Osteocyte (in vitro differentiated cells): Measurements from ENCODE around the gene GAB2. TPM values are rescaled to one million over a fixed set of nuclear protein-coding genes. Genes with fewer than 3 reads are reported as not detected.

Experiments used
- DNase-seq: peaks from one replicate; pipeline ENCODE4 v3.0.0; 2021; ENCODE audit warnings: mixed read lengths; ENCODE audit not compliant: unreplicated experiment; ENCODE audit errors: extremely low spot score
- H3K27ac Mint-ChIP-seq: one replicate; pipeline ENCODE4 v1.8.0; 2021; ENCODE audit warnings: mild to moderate bottlenecking, mixed read lengths; ENCODE audit not compliant: unreplicated experiment
- H3K27me3 Mint-ChIP-seq: one replicate; pipeline ENCODE4 v1.8.0; 2021; ENCODE audit warnings: mixed read lengths; ENCODE audit not compliant: unreplicated experiment
- H3K36me3 Mint-ChIP-seq: one replicate; pipeline ENCODE4 v1.8.0; 2021; ENCODE audit warnings: mixed read lengths; ENCODE audit not compliant: unreplicated experiment
- H3K4me1 Mint-ChIP-seq: one replicate; pipeline ENCODE4 v1.8.0; 2021; ENCODE audit warnings: mixed read lengths; ENCODE audit not compliant: unreplicated experiment
- H3K4me3 Mint-ChIP-seq: one replicate; pipeline ENCODE4 v1.8.0; 2021; ENCODE audit warnings: mild to moderate bottlenecking, moderate library complexity, mixed read lengths; ENCODE audit not compliant: unreplicated experiment
- H3K9me3 Mint-ChIP-seq: one replicate; pipeline ENCODE4 v1.8.0; 2021; ENCODE audit warnings: mixed read lengths; ENCODE audit not compliant: unreplicated experiment
- total RNA-seq: library from RNA; stranded (reverse); gene quantifications from 2 replicates; pipeline ENCODE4 v1.2.1, GENCODE V29; 2021
- TF ChIP-seq, protein P1 (sequence below): fragments of 200-600 bp; sonication (generic); IDR thresholded peaks from 2 replicates; pipeline ENCODE4 v1.5.0; 2021; ENCODE audit warnings: antibody characterized with exemption, mild to moderate bottlenecking, moderate library complexity

GAB2 gene
- total RNA-seq, 1 donor from 2014 or later: 11.4 TPM

DNA sequence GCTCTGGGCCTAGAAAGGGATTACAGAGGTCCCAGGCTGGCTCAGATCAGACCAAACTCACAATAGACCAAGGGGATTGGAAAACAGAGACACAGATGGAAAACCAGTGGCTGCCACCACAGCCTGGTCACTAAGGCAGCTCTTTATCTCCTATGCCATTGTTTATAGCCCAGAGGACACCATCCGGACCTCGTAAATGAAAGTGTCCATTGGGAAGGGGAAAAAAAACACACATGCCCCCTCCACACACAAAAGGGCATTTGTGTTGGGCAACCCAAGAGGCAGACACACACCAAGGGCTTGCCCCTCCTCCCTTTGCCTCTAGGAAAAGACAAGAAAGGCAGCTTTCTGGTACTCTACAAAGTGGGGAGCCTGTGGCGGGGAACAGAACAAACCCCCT, 85.9 kb downstream of the GAB2 start:
- no peak overlapping the region for H3K4me3 Mint-ChIP-seq
- TF ChIP-seq, protein P1, sequence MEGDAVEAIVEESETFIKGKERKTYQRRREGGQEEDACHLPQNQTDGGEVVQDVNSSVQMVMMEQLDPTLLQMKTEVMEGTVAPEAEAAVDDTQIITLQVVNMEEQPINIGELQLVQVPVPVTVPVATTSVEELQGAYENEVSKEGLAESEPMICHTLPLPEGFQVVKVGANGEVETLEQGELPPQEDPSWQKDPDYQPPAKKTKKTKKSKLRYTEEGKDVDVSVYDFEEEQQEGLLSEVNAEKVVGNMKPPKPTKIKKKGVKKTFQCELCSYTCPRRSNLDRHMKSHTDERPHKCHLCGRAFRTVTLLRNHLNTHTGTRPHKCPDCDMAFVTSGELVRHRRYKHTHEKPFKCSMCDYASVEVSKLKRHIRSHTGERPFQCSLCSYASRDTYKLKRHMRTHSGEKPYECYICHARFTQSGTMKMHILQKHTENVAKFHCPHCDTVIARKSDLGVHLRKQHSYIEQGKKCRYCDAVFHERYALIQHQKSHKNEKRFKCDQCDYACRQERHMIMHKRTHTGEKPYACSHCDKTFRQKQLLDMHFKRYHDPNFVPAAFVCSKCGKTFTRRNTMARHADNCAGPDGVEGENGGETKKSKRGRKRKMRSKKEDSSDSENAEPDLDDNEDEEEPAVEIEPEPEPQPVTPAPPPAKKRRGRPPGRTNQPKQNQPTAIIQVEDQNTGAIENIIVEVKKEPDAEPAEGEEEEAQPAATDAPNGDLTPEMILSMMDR: no peak
- peaks cover 7% of the 10 kb centered on the region for H3K36me3 Mint-ChIP-seq
- H3K9me3 Mint-ChIP-seq: peaks cover 6% of the 10 kb centered on the region
- H3K27ac Mint-ChIP-seq: no peak overlapping the region
- H3K4me1 Mint-ChIP-seq: peaks cover 3% of the 10 kb centered on the region
- DNase-seq: no peak
- no peaks in the 10 kb centered on the region for H3K27me3 Mint-ChIP-seq

- no peak overlapping the region for H3K4me3 Mint-ChIP-seq
- no peaks in the 10 kb centered on the region for H3K27me3 Mint-ChIP-seq
- H3K27ac Mint-ChIP-seq: no peak overlapping the region
- TF ChIP-seq, protein P1: no peak
- H3K4me1 Mint-ChIP-seq: peaks cover 3% of the 10 kb centered on the region
- peaks cover under 1% of the 10 kb centered on the region for H3K9me3 Mint-ChIP-seq
- no peak for DNase-seq
- peaks cover 2% of the 10 kb centered on the region for H3K36me3 Mint-ChIP-seq
Measured at GRCh38 chr11:78330361-78330760, 87.3 kb downstream of the GAB2 start.

DNA sequence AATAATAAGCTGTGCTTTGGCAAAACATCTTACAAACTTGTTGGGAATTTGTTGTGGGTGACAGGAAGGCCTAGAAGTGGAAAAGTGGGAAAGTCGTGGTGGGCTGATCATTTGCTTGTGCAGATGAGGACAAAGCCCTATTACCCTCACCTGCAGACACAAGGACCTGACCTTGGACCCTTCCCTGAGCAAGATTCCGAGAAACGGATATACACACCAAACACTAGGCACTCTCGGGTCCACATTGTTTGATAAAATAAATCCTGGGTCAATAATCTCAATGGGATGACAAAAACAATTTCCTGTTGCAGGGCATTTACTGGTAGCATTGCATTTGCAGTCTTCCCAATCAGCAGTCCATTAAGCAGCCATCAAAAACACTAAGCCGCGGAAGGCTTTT, 89.7 kb downstream of the GAB2 start:
- TF ChIP-seq, protein P1: no peak

DNA sequence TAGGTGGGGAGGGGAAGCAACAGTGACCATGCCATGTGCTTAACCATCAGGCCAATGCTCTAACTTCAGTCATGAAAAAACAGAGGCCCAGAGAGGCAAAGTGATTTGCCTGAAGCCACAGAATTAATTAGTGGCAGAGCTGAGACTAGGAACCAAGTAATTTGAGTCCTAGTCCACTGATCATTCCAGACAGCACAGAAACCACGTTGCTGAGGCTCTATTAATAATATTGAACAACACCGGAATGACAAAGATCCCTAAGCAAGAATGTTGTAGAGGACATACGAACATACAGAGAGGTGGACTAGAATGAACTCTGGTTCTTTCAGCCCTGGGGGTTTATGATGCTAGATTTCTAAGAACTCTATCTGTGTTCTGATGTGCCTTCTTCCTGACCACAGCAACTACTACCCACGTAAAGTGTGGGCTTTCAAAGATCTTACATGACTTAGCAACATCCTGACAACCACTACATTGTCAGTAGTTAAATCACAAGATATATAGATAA, 92.3 kb downstream of the GAB2 start:
- no peak overlapping the region for H3K4me3 Mint-ChIP-seq
- H3K27ac Mint-ChIP-seq: no peak overlapping the region
- no peaks in the 10 kb centered on the region for H3K27me3 Mint-ChIP-seq
- H3K9me3 Mint-ChIP-seq: no peaks in the 10 kb centered on the region
- H3K4me1 Mint-ChIP-seq: no peaks in the 10 kb centered on the region
- DNase-seq: no peak
- TF ChIP-seq, protein P1: no peak
- no peaks in the 10 kb centered on the region for H3K36me3 Mint-ChIP-seq

More for the DNA sequence above, 89.7 kb downstream of the GAB2 start:
- no peak overlapping the region for H3K27ac Mint-ChIP-seq
- H3K4me3 Mint-ChIP-seq: no peak overlapping the region
- DNase-seq: no peak
- H3K27me3 Mint-ChIP-seq: no peaks in the 10 kb centered on the region
- H3K36me3 Mint-ChIP-seq: no peaks in the 10 kb centered on the region
- H3K4me1 Mint-ChIP-seq: peaks cover 3% of the 10 kb centered on the region
- H3K9me3 Mint-ChIP-seq: no peaks in the 10 kb centered on the region

DNA sequence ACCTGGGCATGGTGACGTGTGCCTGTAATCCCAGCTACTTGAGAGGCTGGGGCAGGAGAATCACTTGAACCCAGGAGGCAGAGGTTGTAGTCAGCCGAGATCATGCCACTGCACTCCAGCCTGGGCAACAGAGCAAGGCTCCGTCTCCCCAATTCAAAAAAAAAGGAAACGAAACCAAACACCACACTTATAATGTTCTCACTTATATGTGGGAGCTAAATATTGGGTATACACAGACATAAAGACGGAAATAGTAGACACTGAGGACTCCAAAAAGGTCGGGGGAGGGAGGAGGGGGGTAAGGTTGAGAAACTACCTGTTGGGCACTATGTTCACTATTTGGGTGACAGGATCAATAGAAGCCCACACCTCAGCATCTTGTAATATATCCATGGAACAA, 94.3 kb downstream of the GAB2 start:
- Mint-ChIP-seq H3K36me3 (no peaks in the 10 kb centered on the region), H3K27me3 (no peaks in the 10 kb centered on the region), H3K4me1 (peaks cover 14% of the 10 kb centered on the region), H3K27ac (no peak overlapping the region), H3K9me3 (no peaks in the 10 kb centered on the region), H3K4me3 (no peak overlapping the region)
- TF ChIP-seq, protein P1: no peak
- no peak for DNase-seq
